Neural cell (in vitro differentiated cells): ENCODE data around the gene ZRANB1.

Experiments
- EP300 ChIP-seq: fragments of 450-650 bp; conservative IDR thresholded peaks from 2 replicates; pipeline ENCODE4 v1.6.1; 2014; ENCODE audit warnings: antibody characterized with exemption, mild to moderate bottlenecking, moderate library complexity; ENCODE audit not compliant: poor library complexity, severe bottlenecking
- EZH2 ChIP-seq: fragments of 200-600, 300-800 bp; shearing (Covaris generic), sonication (generic); IDR thresholded peaks from 2 replicates; pipeline ENCODE4 v1.6.1; 2014; ENCODE audit warnings: antibody characterized with exemption, low read length, borderline replicate concordance, mild to moderate bottlenecking; ENCODE audit not compliant: insufficient read depth, poor library complexity, severe bottlenecking
- POLR2AphosphoS5 ChIP-seq: IDR thresholded peaks from 2 replicates; pipeline ENCODE4 v1.6.1; 2012
- RAD21 ChIP-seq: fragments of 450-650 bp; conservative IDR thresholded peaks from 2 replicates; pipeline ENCODE4 v1.6.1; 2014; ENCODE audit warnings: antibody characterized with exemption, mild to moderate bottlenecking, moderate library complexity
- TAF1 ChIP-seq: IDR thresholded peaks from 2 replicates; pipeline ENCODE4 v1.6.1; 2012; ENCODE audit warnings: low read depth
- TF ChIP-seq, protein P1 (sequence below): fragments of 450-650 bp; IDR thresholded peaks from 2 replicates; pipeline ENCODE4 v1.5.1; 2014; ENCODE audit warnings: antibody characterized with exemption, mild to moderate bottlenecking, moderate library complexity; ENCODE audit not compliant: poor library complexity, severe bottlenecking
- TF ChIP-seq, protein P2 (sequence below): IDR thresholded peaks from 2 replicates; pipeline ENCODE4 v1.6.1; 2012; ENCODE audit warnings: borderline replicate concordance

DNA sequence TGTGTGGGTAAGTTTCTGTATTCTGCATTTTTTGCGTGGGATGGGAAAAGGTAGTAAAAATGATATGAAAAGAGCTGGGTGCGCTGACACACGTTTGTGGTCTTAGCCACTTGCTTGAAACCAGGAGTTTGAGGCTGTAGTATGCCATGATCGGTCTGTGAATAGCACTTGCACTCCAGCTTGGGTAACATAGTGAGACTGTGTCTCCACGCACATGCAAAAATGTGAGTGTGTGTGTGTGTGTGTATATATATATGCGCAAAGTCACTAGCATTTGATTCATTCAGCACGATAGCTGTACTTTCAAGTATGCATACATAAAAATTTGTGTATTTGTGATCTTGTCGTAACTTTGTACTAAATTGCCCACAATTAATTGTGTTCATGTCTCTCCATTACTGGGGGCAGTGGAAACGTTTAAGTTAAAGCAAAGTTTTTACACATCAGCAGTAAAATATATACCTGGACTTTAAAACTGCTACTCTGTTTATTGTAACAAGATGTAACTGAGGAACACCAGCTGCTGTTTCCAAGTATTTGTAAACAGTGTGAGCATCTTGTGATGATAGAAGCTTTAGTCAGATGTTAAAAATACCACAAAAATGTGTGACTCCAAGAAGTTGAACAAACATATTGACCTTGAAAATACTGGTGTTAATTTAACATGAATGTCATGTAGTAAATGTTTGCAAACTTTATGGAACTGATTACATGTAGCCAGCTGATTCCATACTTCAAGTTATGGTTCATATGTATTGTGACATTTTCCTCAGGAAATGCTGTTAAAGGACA lies 1.6 kb downstream of the ZRANB1 start:
- TF ChIP-seq, protein P1, sequence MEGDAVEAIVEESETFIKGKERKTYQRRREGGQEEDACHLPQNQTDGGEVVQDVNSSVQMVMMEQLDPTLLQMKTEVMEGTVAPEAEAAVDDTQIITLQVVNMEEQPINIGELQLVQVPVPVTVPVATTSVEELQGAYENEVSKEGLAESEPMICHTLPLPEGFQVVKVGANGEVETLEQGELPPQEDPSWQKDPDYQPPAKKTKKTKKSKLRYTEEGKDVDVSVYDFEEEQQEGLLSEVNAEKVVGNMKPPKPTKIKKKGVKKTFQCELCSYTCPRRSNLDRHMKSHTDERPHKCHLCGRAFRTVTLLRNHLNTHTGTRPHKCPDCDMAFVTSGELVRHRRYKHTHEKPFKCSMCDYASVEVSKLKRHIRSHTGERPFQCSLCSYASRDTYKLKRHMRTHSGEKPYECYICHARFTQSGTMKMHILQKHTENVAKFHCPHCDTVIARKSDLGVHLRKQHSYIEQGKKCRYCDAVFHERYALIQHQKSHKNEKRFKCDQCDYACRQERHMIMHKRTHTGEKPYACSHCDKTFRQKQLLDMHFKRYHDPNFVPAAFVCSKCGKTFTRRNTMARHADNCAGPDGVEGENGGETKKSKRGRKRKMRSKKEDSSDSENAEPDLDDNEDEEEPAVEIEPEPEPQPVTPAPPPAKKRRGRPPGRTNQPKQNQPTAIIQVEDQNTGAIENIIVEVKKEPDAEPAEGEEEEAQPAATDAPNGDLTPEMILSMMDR = no peak
- no peak for TF ChIP-seq EP300
- no peak for TF ChIP-seq TAF1
- TF ChIP-seq EZH2 = no peak
- no peak for TF ChIP-seq RAD21
- TF ChIP-seq, protein P2, sequence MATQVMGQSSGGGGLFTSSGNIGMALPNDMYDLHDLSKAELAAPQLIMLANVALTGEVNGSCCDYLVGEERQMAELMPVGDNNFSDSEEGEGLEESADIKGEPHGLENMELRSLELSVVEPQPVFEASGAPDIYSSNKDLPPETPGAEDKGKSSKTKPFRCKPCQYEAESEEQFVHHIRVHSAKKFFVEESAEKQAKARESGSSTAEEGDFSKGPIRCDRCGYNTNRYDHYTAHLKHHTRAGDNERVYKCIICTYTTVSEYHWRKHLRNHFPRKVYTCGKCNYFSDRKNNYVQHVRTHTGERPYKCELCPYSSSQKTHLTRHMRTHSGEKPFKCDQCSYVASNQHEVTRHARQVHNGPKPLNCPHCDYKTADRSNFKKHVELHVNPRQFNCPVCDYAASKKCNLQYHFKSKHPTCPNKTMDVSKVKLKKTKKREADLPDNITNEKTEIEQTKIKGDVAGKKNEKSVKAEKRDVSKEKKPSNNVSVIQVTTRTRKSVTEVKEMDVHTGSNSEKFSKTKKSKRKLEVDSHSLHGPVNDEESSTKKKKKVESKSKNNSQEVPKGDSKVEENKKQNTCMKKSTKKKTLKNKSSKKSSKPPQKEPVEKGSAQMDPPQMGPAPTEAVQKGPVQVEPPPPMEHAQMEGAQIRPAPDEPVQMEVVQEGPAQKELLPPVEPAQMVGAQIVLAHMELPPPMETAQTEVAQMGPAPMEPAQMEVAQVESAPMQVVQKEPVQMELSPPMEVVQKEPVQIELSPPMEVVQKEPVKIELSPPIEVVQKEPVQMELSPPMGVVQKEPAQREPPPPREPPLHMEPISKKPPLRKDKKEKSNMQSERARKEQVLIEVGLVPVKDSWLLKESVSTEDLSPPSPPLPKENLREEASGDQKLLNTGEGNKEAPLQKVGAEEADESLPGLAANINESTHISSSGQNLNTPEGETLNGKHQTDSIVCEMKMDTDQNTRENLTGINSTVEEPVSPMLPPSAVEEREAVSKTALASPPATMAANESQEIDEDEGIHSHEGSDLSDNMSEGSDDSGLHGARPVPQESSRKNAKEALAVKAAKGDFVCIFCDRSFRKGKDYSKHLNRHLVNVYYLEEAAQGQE = no peak
- no peak for TF ChIP-seq POLR2AphosphoS5
